Measurements from ENCODE around the gene TOMM34.

GRCh38 chr20:44962483-44962882, 2.3 kb upstream of the TOMM34 start:
- TF ChIP-seq RORB (CRISPR knock-in tag; IDR thresholded peaks at IDR 0.05) (no peak), ATF3 (CRISPR knock-in tag; conservative IDR thresholded peaks at IDR 0.05) (no peak), OVOL2 (CRISPR knock-in tag; IDR thresholded peaks at IDR 0.05; ENCODE audit: borderline replicate concordance) (no peak), ZNF232 (CRISPR knock-in tag; IDR thresholded peaks at IDR 0.05) (no peak), SP1 (CRISPR knock-in tag; conservative IDR thresholded peaks at IDR 0.05) (no peak), FOXK1 (CRISPR knock-in tag; IDR thresholded peaks at IDR 0.05) (no peak)
- TF ChIP-seq, protein P1, sequence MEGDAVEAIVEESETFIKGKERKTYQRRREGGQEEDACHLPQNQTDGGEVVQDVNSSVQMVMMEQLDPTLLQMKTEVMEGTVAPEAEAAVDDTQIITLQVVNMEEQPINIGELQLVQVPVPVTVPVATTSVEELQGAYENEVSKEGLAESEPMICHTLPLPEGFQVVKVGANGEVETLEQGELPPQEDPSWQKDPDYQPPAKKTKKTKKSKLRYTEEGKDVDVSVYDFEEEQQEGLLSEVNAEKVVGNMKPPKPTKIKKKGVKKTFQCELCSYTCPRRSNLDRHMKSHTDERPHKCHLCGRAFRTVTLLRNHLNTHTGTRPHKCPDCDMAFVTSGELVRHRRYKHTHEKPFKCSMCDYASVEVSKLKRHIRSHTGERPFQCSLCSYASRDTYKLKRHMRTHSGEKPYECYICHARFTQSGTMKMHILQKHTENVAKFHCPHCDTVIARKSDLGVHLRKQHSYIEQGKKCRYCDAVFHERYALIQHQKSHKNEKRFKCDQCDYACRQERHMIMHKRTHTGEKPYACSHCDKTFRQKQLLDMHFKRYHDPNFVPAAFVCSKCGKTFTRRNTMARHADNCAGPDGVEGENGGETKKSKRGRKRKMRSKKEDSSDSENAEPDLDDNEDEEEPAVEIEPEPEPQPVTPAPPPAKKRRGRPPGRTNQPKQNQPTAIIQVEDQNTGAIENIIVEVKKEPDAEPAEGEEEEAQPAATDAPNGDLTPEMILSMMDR (IDR thresholded peaks at IDR 0.05), result no peak
- TF ChIP-seq, protein P2, sequence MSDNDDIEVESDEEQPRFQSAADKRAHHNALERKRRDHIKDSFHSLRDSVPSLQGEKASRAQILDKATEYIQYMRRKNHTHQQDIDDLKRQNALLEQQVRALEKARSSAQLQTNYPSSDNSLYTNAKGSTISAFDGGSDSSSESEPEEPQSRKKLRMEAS (CRISPR knock-in tag; IDR thresholded peaks at IDR 0.05), result no peak
- TF ChIP-seq, protein P3, sequence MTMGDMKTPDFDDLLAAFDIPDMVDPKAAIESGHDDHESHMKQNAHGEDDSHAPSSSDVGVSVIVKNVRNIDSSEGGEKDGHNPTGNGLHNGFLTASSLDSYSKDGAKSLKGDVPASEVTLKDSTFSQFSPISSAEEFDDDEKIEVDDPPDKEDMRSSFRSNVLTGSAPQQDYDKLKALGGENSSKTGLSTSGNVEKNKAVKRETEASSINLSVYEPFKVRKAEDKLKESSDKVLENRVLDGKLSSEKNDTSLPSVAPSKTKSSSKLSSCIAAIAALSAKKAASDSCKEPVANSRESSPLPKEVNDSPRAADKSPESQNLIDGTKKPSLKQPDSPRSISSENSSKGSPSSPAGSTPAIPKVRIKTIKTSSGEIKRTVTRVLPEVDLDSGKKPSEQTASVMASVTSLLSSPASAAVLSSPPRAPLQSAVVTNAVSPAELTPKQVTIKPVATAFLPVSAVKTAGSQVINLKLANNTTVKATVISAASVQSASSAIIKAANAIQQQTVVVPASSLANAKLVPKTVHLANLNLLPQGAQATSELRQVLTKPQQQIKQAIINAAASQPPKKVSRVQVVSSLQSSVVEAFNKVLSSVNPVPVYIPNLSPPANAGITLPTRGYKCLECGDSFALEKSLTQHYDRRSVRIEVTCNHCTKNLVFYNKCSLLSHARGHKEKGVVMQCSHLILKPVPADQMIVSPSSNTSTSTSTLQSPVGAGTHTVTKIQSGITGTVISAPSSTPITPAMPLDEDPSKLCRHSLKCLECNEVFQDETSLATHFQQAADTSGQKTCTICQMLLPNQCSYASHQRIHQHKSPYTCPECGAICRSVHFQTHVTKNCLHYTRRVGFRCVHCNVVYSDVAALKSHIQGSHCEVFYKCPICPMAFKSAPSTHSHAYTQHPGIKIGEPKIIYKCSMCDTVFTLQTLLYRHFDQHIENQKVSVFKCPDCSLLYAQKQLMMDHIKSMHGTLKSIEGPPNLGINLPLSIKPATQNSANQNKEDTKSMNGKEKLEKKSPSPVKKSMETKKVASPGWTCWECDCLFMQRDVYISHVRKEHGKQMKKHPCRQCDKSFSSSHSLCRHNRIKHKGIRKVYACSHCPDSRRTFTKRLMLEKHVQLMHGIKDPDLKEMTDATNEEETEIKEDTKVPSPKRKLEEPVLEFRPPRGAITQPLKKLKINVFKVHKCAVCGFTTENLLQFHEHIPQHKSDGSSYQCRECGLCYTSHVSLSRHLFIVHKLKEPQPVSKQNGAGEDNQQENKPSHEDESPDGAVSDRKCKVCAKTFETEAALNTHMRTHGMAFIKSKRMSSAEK (CRISPR knock-in tag; IDR thresholded peaks at IDR 0.05; ENCODE audit: borderline replicate concordance), result no peak
